Endothelial cell of umbilical vein (primary cell): ENCODE results near the gene ESYT2. TPM values are rescaled to one million over a fixed set of nuclear protein-coding genes. Genes with fewer than 3 reads are reported as not detected.
"Not testable (repeated sequence)": the region's sequence is repeated elsewhere in the genome, so short reads cannot be mapped to it uniquely, and the experiment has no call there.

Experiments used
- BruUV-seq: library from RNA; stranded (reverse); fragments of 400-500 nt; replicated peaks from 2 replicates; lab custom pipeline; 2021; lab: Mats Ljungman, UMichigan
- CTCF ChIA-PET: fragments of 300-600, 350-600 bp; sonication (Branson Sonifier 250); formaldehyde crosslinking; loops from one replicate; lab custom pipeline; 2021; ENCODE audit warnings: antibody characterized with exemption, inconsistent platforms; lab: Charles Lee
- POLR2A ChIA-PET: fragments of 300-600, 350-600 bp; sonication (Branson Sonifier 250); formaldehyde crosslinking; loops from one replicate; lab custom pipeline; 2021; ENCODE audit warnings: antibody characterized with exemption, inconsistent platforms; lab: Charles Lee
- DNase-seq: peaks from one replicate; pipeline ENCODE4 v3.0.0-alpha.2; 2011; ENCODE audit warnings: low read depth, low spot score
- FAIRE-seq: peaks from 2 replicates; lab custom pipeline; 2011; peaks lifted over from hg19 to GRCh38; lab: Jason Lieb, UNC
- H2AFZ ChIP-seq: 2 replicates; pipeline ENCODE4 v1.6.0; 2012; ENCODE audit warnings: low read depth, low read length, control low read depth, inconsistent platforms
- H3K27ac ChIP-seq: 2 replicates; pipeline ENCODE4 v1.5.1; 2011; ENCODE audit warnings: low read depth, mild to moderate bottlenecking, control low read depth, low read length, moderate library complexity; ENCODE audit not compliant: insufficient read depth
- H3K27me3 ChIP-seq, 2 experiments: 2 replicates each; pipeline versions ENCODE4 v1.6.0 to v1.6.1; 2011; ENCODE audit warnings: low read length in 2 of 2, mixed read lengths in 1 of 2; ENCODE audit not compliant: control insufficient read depth in 2 of 2, insufficient read depth in 2 of 2
- H3K36me3 ChIP-seq, 2 experiments: 2 replicates in 1 of 2; 3 replicates in 1 of 2; pipeline ENCODE4 v1.5.1; 2011; ENCODE audit warnings: low read length in 2 of 2, mild to moderate bottlenecking in 1 of 2, moderate library complexity in 1 of 2; ENCODE audit not compliant: control insufficient read depth in 2 of 2, insufficient read depth in 2 of 2; ENCODE audit errors: extremely low read depth in 1 of 2
- H3K4me1 ChIP-seq: 3 replicates; pipeline ENCODE4 v1.5.1; 2011; ENCODE audit warnings: mild to moderate bottlenecking, low read length; ENCODE audit not compliant: control insufficient read depth, insufficient read depth; ENCODE audit errors: extremely low read depth
- H3K4me2 ChIP-seq: 2 replicates; pipeline ENCODE4 v1.6.1; 2011; ENCODE audit warnings: low read length, control low read depth, mixed read lengths; ENCODE audit not compliant: insufficient read depth
- H3K4me3 ChIP-seq, 3 experiments: fragments of 200-600 bp in 1 of 3; sonication (generic), shearing (Covaris generic) in 1 of 3; replicated peaks in 1 of 3; 2 replicates each; pipeline ENCODE4 v1.5.1; 2011 to 2016; ENCODE audit warnings: control low read depth in 3 of 3, low read length in 3 of 3, mild to moderate bottlenecking in 2 of 3, inconsistent platforms in 1 of 3, low read depth in 1 of 3, moderate library complexity in 1 of 3; ENCODE audit not compliant: insufficient read depth in 1 of 3
- H3K79me2 ChIP-seq: 2 replicates; pipeline ENCODE4 v1.6.0; 2012; ENCODE audit warnings: low read length, inconsistent platforms; ENCODE audit not compliant: control insufficient read depth, insufficient read depth
- H3K9ac ChIP-seq: replicated peaks from 2 replicates; pipeline ENCODE3; 2011; ENCODE audit warnings: low read length, control low read depth; ENCODE audit not compliant: insufficient read depth; ENCODE audit errors: extremely low read depth
- H3K9me1 ChIP-seq: replicated peaks from 3 replicates; pipeline ENCODE4 v1.6.0; 2011; ENCODE audit warnings: mild to moderate bottlenecking, low read length; ENCODE audit not compliant: control insufficient read depth, insufficient read depth; ENCODE audit errors: extremely low read depth
- H3K9me3 ChIP-seq: replicated peaks from 2 replicates; pipeline ENCODE4 v1.5.1; 2012; ENCODE audit warnings: low read length, inconsistent platforms; ENCODE audit not compliant: control insufficient read depth, insufficient read depth
- H4K20me1 ChIP-seq: replicated peaks from 2 replicates; pipeline ENCODE3; 2011; ENCODE audit warnings: mild to moderate bottlenecking, low read length; ENCODE audit not compliant: control insufficient read depth, insufficient read depth; ENCODE audit errors: extremely low read depth
- FOS ChIP-seq: IDR thresholded peaks from 2 replicates; pipeline ENCODE4 v1.6.1; 2011; ENCODE audit warnings: mild to moderate bottlenecking, low read length, moderate library complexity, borderline replicate concordance; ENCODE audit not compliant: insufficient read depth
- MAX ChIP-seq: IDR thresholded peaks from 2 replicates; pipeline ENCODE4 v1.6.1; 2011; ENCODE audit not compliant: insufficient read depth, insufficient read length
- POLR2A ChIP-seq: IDR thresholded peaks from 2 replicates; pipeline ENCODE4 v1.6.1; 2012; ENCODE audit warnings: low read depth, mild to moderate bottlenecking, control low read depth, low read length
- dilution Hi-C: fragments of 300-500 bp; cut with MboI; formaldehyde crosslinking; loops from one replicate; pipeline ENCODE4 v1.15.0; 2019; ENCODE audit warnings: low sequenced_read_pairs; ENCODE audit not compliant: extremely low pct_ligation_motif_present
- intact Hi-C: fragments of 100-400 bp; cut with micrococcal nuclease; formaldehyde crosslinking; loops from one replicate; pipeline ENCODE4 v1.10.0; 2022
- polyA plus RNA-seq, 4 experiments: library from polyadenylated mRNA; depleted of rRNA in 3 of 4; stranded (reverse) in 3 of 4; unstranded in 1 of 4; fragments of >200 nt; gene quantifications; 2 replicates each; pipeline versions ENCODE4 v1.2.1 to v1.2.3, GENCODE V29; 2011 to 2012; ENCODE audit warnings: missing spikeins in 1 of 4
- total RNA-seq: library from RNA; stranded (reverse); gene quantifications from 2 replicates; pipeline ENCODE4 v1.2.3, GENCODE V29; 2021

Gene ESYT2
- total and polyA plus RNA-seq, 2 donors (not counting 3 experiments of a cell fraction or from before 2014, with no cell fraction given): 18.8 to 46.6 TPM

- intact Hi-C loops (loop anchor here (1.0 to 2.0 kb wide), 6 partner anchors 37 to 272 kb away; partner anchors contain the start of genes DYNC2I1 and ESYT2), dilution Hi-C loops (no loop called here)
- Histone ChIP-seq H4K20me1 (no peaks in the 10 kb centered on the region), H3K79me2 (peaks cover 44% of the 10 kb centered on the region), H3K4me3 (peak within 1 kb of the TSS; percentile 87 to 100 (median 89)), H3K9me1 (no peaks in the 10 kb centered on the region), H3K27me3 (no peaks in the 10 kb centered on the region), H2AFZ (peak within 1 kb of the TSS; percentile 91), H3K4me1 (peaks cover 24% of the 10 kb centered on the region), H3K27ac (peak within 1 kb of the TSS; percentile 78), H3K4me2 (peak within 1 kb of the TSS; percentile 89), H3K9me3 (no peaks in the 10 kb centered on the region), H3K36me3 (peaks cover 0 to 2% of the 10 kb centered on the region in 2 experiments), H3K9ac (peak within 1 kb of the TSS; percentile 88)
- ChIA-PET CTCF (interaction anchor here (0.8 to 2.2 kb wide), 9 partner anchors 9 to 272 kb away, joined by 3 to 19 read pairs (median 3); no protein-coding TSS in a partner anchor), POLR2A (interaction anchor here (0.9 to 1.0 kb wide), 2 partner anchors 25 to 36 kb away, joined by 3 to 12 read pairs; no protein-coding TSS in a partner anchor)
- no TSS peak for BruUV-seq
- peak; percentile 60 for TF ChIP-seq MAX
- peak; percentile 45 for TF ChIP-seq POLR2A
- no peak for TF ChIP-seq FOS
- peak; percentile 98 for FAIRE-seq
- DNase-seq: peak; percentile 98
Measured at GRCh38 chr7:158704524-158705233, 124.6 kb downstream of the ESYT2 start, which contains the start of gene NCAPG2. TSS of gene NCAPG2 (minus strand) at chr7:158704804. CDS start at chr7:158701899, 2,905 bp downstream.

DNA sequence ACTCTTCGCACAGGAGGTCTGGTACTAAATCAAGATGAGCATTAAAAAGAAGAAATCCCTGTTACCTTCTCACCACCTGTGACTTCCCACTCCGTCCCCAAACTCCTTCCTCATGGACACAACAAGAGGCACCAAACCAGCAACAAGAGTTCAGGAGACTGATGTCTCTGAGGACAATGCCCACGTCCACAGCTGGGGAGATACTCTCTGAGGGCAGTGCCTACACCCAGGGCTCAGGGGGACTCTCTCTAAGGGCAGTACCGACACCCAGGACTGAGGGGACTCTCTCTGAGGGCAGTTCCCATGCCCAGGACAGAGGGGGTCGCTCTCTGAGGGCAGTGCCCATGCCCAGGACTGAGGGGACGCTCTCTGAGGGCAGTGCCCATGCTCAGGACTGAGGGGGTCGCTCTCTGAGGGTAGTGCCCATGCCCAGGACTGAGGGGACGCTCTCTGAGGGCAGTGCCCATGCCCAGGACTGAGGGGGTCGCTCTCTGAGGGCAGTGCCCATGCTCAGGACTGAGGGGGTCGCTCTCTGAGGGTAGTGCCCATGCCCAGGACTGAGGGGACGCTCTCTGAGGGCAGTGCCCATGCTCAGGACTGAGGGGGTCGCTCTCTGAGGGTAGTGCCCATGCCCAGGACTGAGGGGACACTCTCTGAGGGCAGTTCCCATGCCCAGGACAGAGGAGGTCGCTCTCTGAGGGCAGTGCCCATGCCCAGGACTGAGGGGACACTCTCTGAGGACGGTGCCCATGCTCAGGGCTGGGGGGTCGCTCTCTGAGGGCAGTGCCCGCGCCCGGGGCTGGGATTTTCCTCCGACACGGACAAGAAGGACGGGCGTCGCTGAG lies 125.4 kb downstream of the ESYT2 start:
- H3K4me3 ChIP-seq: peak overlapping the region; percentile 60 to 100 (median 89)
- H3K4me2 ChIP-seq: peak overlapping the region; percentile 86
- dilution Hi-C loops, H4K20me1 ChIP-seq, BruUV-seq, H3K36me3 ChIP-seq, H3K9me3 ChIP-seq, FAIRE-seq, DNase-seq, H3K27me3 ChIP-seq, H3K9me1 ChIP-seq: not testable (repeated sequence)
- intact Hi-C loops: loop anchor here (1.0 to 2.0 kb wide), 6 partner anchors 37 to 273 kb away; partner anchors contain the start of genes DYNC2I1 and ESYT2
- ChIA-PET CTCF (interaction anchor here (0.8 to 2.2 kb wide), 7 partner anchors 8 to 273 kb away, joined by 3 to 19 read pairs (median 4); no protein-coding TSS in a partner anchor), POLR2A (interaction anchor here (1.0 kb wide), 1 partner anchor 37 kb away, joined by 12 read pairs; no protein-coding TSS in a partner anchor)
- H3K27ac ChIP-seq: peak overlapping the region; percentile 78
- H3K79me2 ChIP-seq: peaks cover 51% of the 10 kb centered on the region
- H2AFZ ChIP-seq: peak overlapping the region; percentile 78
- peak overlapping the region; percentile 88 for H3K9ac ChIP-seq
- peaks cover 24% of the 10 kb centered on the region for H3K4me1 ChIP-seq
